Right forelimb (tissue), 1 donor: ENCODE measurements around the gene ROGDI.

Experiments used
- DNase-seq: peaks from one replicate; pipeline ENCODE4 v3.0.0-alpha.2; 2018

Gene ROGDI

GRCh38 chr16:4801962-4802658, at the start of gene ROGDI:
ROGDI (minus strand) TSS chr16:4802633; CDS start chr16:4802571, 62 bp downstream.
- no peak for DNase-seq

GRCh38 chr16:4850211-4850610, 47.8 kb upstream of the ROGDI start:
- no peak for DNase-seq

DNA sequence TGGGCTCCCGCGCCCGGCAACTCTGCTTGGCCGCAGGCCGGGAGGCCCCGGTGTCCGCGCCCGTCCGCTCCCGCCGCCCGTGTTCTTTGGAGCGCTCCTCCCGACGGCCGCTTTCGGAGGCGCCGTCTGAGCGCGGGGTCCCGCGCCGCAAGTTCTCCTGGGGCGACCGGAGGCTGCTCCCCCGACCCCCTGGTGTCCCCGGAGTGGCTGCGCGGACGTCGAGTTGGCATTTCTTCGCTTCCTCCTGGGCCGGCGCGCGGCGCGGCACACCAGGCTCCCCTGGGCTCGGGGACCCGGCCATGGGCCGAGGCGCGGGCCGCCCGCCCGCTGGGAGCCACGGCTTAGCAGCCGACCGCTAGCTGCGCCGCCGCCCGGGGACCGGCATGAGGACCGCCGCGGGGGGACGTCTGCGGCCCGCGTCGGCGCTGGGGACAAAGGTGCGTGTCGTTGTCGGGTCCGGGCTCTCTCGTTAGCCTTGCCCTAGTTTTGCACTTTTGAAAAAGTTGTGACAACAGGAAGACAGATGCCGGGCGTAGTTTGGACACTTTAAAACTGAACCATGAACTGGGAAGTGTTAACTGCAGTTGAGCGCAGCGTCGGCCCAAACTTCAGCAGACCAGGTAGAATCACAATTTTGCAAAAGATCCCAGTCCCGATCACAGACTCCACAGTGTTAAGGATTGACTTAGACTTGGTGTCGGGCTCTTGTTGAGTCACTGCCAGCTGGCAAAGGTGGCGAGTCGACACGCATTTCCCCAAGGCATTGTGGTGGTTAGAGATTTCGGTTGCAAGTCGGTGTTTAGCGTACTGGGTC, 45.5 kb upstream of the ROGDI start:
- peak; percentile 54 for DNase-seq

DNA sequence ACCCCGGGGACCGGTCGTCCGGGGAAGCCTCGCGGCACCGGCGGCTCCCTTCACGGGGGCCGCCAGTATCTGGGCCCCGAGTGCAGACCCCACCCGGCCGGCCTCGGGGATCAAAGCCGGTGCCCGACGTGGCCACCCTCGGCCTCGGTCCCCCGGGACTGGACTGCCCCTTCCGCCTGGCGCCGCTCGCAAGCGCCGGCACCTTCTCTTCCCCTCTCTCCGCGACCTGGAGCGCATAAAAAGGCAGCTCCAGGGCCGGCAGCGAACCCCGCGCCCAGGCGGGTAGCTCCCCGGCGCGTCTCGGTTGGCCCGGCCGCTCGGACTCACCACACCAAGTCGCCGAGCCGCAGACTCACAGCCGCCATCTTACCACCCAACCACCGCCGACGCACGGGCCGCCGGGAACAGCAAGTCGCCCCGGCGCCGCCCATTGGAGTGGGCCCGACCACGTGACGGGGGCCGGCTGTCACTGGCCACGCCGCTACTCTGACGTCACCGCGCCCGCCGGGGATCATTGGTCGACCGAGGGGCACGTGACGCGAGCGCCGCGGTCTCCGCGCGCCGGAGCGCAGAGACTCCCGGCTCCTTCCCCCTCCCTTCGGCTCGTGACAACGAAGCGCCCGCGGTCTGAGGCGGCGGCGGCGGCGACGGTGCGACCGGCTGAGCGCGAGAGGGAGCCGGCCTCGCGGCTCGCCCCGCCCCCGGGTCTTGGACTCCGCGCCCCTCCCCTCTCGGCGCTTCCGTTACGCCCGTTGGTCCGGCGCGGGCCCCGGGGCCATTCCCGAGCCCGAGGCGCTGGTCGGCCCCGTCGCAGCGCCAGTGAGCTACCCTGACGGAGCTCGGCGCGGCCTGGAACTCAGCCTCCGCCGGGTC, 44.7 kb upstream of the ROGDI start, which contains the start of the genes GLYR1 and UBN1:
GLYR1 (minus strand) TSS at position 388 of the 873 bp plus-strand sequence; CDS start at position 365, 23 bp downstream.
UBN1 (plus strand) TSS at position 581 of the 873 bp plus-strand sequence. CDS start 5,437 bp downstream, outside the sequence.
- peak; percentile 100 for DNase-seq

- peak; percentile 60 for DNase-seq
These were observed 44.1 kb upstream of the ROGDI start for GRCh38 chr16:4846503-4846900.

- DNase-seq = no peak
These were observed 38.6 kb upstream of the ROGDI start for GRCh38 chr16:4840984-4841383.

GRCh38 chr16:4839942-4840341, 37.5 kb upstream of the ROGDI start:
- DNase-seq = no peak

- DNase-seq = no peak
These were observed 35.5 kb upstream of the ROGDI start for GRCh38 chr16:4837733-4838501.

- no peak for DNase-seq
These were observed 34.3 kb upstream of the ROGDI start for GRCh38 chr16:4836727-4837126.

DNA sequence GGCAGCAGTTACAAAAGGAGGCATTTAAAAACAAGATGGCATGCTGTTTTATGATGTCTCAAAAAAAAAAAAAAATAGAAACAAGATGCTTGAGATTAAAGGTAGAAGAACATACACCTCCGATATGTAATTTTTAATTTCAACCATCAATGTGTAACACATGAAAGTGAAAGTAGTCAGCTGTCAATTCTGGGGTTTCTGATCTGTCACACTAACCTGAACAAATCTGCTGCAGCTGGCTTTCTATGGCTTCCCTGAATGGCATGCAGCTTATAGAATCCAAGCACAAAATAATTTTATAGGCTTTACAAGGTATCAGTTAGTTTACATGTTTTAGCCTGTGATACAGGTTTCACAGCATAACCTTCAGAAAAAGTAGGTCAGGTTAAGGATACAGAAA, 31.2 kb upstream of the ROGDI start:
- DNase-seq = no peak

GRCh38 chr16:4832698-4833343, 30.4 kb upstream of the ROGDI start:
- no peak for DNase-seq

- no peak for DNase-seq
These were observed 29.2 kb upstream of the ROGDI start for GRCh38 chr16:4831616-4832015.

- DNase-seq = no peak
These were observed 28.0 kb upstream of the ROGDI start for GRCh38 chr16:4830408-4830807.

- DNase-seq = no peak
These were observed 26.3 kb upstream of the ROGDI start for GRCh38 chr16:4828567-4829321.

DNA sequence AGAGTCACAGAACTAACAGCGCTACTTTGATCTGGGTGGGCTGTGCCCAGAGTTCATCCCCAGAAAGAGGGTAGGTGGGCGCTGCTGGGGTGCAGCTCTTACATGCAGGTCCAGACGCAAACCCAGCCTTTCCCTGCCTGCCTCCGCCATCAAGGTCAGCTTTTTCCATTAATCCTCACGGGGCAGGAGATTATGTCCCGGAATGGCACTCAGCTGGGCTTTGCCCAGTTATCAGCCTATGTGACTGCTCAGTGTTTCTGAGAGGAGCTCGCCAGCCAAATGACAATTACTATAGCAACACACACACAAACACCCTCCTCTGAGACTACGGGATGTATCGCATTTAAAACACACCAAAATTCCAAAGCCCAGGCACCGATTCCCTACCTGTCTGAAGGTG, 24.5 kb upstream of the ROGDI start:
- no peak for DNase-seq

DNA sequence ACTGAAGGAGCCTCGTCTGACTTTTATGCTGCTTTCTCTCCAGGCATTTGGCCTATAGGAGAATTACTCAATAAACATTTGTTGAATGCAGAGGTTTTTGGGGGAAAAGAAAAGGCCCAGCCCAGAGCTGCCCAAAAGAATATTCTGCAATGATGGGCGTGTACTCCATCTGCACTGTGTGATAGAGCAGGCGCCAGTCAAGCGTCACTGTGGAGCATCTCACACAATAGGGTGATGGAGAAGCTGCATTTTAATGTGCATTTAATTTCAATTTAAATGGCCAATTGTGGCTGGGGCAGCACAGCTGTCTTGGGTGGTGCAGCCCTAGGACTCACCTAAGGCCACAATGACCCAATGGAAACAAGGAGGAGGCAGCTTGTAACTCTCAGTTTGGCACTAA, 24.1 kb upstream of the ROGDI start:
- no peak for DNase-seq

- no peak for DNase-seq
These were observed 22.8 kb upstream of the ROGDI start for GRCh38 chr16:4825196-4825595.

GRCh38 chr16:4820652-4821051, 18.2 kb upstream of the ROGDI start:
- no peak for DNase-seq

- no peak for DNase-seq
These were observed 12.2 kb upstream of the ROGDI start for GRCh38 chr16:4814542-4815173.

DNA sequence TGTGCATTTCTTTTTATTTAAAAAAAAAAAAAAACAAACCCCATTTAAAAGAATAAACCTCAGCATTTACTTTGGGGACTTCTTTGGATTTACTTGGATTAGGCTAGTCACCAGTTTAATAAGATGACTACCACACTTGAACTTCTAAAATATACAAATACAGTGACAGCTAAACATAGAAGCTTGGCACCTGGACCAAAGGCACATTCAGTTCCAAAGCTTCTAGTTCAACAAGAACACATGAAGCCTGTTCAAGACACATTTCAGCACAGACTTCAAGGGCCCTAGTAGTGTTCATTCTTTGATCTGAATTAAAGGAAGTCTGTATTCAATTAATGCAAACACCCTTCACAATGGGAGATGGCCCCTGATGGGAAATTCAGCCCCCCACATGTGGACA, 11.6 kb upstream of the ROGDI start:
- DNase-seq = no peak
